LHCN-M2 (cell line): ENCODE data around the gene SEMA6B. TPM values are rescaled to one million over a fixed set of nuclear protein-coding genes. Genes with fewer than 3 reads are reported as not detected.
"Not testable (repeated sequence)": the region's sequence is repeated elsewhere in the genome, so short reads cannot be mapped to it uniquely, and the experiment has no call there.

Source experiments
- DNase-seq: peaks from one replicate; pipeline ENCODE4 v3.0.0-alpha.2; 2012; ENCODE audit warnings: low read depth
- total RNA-seq: library from RNA; depleted of rRNA; stranded (reverse); fragments of >200 nt; gene quantifications from 2 replicates; pipeline ENCODE4 v1.2.3, GENCODE V29; 2014

The SEMA6B gene
- total RNA-seq, 1 experiment from 2014 or later: 30.7 TPM

DNA sequence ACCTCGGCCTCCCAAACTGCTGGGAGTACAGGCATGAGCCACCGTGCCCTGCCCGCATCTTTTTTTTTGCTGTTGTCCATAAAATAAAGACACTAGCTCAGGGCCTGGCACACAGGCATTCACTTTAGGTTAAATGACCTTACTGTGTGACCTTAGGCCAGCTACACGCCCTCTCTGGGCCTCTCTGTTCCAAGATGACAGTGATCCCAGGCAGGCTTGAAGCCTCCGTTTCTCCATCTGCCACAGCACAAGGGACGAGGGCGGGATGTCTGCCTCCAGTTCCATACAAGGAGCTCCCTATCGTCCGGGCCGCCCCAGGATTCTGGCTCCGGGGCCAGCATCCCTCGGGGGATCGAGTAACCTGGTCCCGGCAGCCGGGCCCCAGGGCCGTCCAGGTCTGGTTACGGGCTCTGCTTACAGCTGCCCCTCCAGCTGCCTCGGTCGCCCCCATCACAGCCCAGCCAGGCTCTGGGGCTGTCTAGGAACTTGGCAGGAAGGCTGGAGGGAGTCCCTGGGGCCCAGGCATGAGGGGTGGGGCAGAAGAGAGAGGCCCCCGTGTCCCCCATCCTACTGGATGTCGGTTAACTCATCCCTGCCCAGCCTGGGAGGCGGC, 11.9 kb upstream of the SEMA6B start:
- no peak for DNase-seq

DNA sequence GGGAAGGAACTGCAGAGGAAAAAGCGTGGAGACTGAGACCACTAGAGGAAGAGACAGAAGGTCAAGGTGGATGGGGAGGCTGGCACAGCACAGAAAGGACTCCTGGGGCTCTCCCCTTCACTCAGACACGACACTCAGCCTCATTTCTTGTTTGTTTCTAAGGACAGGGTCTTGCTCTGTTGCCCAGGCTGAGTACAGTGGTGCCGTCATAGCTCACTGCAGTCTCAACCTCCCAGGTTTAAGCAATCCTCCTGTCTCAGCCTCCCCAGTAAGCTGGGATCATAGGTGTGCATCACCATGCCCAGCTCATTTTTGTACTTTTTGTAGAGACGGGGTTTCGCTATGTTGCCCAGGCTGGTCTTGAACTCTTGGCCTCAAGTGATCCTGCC, 11.4 kb upstream of the SEMA6B start:
- no peak for DNase-seq

DNA sequence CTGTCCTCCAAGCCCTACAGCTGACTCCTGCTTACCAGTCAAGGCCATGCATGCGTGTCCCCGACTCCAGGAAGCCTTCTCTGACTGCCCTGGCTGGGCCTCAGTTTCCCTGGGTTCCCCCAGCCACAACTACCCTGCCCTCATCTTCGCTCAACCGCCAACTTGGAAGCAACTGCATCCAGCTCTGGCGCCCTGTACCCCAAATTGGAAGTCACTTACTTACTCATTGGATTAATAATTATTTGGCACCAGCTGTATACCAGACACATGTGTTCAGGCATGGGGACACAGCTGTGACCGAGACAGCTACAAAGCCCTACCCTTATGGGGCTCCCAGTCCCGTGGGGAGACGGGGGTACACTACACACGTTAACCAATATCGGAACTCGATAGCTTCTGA, 10.9 kb upstream of the SEMA6B start:
- no peak for DNase-seq

DNA sequence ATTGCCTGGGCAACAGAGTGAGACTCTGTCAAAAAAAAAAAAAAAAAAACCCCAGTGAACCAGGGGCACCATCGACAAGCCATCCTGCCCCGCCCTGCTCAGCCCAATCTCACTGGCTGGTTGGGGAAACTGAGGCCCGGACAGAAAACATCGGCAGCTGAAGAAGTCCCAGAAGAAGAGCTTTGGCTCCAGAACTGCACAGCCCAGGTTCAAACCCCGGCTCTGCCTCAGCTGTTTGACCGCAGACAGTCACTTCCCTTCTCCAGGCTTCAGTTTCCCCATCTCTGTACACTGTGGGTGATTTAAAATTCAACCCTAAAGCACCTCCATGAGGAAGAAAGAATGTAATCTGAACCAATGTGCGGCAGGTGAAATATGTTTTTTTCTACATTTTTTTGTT, 9.4 kb upstream of the SEMA6B start:
- DNase-seq: no peak

DNA sequence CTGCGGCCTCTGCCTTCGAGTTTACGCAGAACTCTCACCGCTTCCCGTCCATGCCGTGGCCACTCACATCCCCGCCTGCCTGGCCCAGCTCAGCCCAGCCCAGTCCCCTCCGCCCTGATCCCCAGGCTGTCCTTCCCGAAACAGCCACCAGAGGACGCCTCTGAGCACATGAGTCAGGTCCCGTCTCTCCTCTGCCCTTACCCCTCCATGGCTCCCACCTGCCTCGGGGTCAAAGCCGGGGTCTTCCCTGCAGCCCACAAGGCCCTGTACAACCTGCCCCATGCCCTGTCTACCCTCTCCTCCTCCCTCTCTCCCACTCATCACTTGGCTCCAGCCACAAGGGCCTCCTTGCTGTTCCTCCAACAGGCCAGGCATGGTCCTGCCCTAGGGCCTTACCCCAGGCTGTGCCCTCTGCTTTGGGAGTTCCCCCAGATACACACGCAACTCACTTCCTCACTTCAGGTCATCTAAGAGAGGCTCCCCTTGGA, 8.1 kb upstream of the SEMA6B start:
- peak; percentile 40 for DNase-seq

DNA sequence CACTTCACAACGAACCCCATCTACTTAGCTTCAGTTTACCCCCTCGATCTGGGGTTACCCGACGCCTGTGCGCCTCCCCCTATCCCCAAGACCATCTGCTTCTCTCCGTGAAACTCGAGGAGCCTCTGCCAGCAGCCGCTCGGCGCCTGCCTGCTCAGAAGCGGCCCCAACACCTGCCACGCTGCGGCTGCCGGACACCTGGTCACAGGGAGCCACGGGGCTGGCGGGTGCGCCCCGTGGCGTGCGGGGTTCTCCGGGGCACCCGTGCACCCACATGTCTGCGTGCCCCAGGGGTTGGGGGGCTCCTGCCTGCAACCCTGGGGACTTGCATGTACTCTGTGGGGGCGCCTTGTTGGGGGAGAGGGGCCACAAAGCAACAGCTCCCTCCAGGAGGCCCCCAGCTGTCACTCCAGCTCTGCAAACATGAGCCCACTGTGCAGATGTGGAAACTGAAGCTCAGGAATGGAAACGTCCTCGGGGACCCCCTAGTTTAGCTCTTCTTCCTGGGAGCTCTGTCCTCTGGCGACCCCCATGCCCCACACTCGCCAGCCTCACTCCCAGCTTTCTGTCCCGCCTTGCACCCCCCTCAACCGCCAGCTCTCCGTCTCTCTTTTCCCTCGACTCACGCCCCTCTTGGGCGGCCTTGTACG, 7.0 kb upstream of the SEMA6B start:
- DNase-seq: no peak

DNA sequence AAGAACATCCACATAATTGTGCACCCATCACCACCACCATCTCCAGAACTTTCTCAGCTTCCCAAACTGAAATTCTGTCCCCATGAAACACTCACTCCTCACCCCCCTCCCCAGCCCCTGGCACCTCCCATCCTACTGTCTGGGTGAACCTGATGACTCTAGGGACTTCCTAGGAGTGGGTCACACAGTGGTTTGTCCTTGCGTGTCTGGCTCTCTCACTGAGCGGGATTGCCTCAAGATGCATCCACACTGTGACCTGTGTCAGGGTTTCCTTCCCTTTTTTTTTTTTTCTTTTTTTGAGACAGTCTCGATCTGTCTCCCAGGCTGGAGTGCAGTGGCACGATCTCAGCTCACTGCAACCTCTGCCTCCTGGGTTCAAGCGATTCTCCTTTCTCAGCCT, 4.1 kb upstream of the SEMA6B start:
- DNase-seq: not testable (repeated sequence)

DNA sequence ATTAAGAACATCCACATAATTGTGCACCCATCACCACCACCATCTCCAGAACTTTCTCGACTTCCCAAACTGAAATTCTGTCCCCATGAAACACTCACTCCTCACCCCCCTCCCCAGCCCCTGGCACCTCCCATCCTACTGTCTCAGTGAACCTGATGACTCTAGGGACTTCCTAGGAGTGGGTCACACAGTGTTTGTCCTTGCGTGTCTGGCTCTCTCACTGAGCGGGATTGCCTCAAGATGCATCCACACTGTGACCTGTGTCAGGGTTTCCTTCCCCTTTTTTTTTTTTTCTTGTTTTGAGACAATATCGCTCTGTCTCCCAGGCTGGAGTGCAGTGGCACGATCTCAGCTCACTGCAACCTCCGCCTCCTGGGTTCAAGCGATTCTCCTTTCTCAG, 2.6 kb upstream of the SEMA6B start:
- not testable (repeated sequence) for DNase-seq

DNA sequence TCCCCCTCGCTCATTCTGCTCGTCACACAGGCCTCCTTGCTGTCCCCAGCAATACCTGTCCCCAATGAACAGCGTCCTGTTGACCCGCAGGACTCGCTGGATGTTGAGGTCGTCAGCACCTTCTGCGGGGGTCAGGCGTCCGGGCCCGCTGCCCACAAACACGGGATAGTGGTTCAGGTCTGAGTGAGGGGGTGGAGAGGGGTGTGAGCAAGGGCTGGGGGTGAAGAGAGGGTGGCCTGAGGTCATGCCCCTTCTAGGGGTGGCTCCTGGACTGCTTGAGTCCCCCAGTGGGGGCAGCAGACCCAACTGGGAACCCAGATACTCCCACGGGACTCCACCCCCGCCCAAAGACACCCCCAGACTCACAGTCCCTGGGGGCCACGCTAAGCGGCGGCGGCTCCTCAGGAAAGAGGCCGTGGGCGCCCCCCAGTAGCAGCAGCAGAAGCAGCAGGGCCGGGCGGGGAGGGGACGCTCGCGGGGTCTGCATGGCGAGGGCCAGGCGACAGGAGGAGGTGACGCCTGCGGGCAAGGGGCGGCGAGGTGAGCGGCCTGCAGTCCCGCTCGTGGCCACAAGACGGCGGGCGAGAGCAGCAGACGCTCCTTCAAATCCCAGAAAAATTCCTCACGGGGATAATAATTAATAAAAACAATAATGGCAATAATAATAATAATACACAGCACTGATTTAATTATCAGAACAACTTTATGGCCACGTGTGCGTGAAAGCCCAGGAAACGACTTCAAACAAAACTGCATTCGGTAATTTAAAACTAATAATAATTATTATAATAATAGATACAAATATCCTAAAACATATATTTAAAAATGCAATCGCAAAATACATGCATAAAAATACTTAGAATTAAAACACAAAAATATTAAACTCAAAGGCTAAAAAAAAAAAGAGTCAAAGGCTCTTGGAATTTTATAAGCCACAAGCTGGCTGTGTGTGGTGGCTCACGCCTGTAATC, 1.2 kb downstream of the SEMA6B start:
- DNase-seq: no peak

DNA sequence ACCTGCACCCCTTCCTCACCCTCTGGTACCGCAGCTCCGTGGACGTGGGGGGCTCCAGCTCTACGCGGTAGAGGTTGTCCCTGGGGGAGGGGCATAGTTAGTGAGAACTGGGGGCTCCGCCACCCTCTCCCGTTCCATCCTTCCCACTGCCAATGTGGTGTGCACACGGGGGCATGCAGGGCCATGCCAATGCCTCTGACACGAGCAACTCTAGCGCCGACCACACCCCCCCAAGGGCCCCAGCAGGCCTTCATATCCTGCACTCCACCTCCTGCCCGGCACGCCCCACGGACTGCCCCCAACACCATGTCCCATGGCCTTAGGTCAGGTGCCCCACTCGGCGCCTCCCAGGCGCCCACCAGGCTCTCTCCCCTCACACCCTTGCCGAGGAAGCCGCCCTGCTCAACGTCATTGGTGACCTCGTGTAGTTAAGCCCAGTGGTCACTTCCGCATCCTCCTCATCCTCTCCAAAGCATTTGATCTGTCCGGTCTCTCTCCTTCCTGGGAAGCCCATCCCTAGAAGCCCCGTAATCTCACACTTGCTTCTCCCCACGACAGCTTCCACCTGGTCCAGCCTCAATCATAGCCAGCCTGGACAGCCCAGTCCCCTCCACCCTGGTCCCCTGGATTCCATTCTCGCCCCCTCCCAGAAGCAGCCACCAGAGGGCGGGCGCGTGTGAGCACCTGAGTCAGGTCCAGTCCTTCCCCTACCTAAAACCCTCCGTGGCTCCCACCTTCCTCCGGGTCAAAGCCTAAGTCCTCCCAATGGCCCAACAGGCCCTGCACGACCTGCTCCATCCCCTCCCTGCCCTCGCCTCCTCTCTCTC, 2.1 kb downstream of the SEMA6B start:
- no peak for DNase-seq

DNA sequence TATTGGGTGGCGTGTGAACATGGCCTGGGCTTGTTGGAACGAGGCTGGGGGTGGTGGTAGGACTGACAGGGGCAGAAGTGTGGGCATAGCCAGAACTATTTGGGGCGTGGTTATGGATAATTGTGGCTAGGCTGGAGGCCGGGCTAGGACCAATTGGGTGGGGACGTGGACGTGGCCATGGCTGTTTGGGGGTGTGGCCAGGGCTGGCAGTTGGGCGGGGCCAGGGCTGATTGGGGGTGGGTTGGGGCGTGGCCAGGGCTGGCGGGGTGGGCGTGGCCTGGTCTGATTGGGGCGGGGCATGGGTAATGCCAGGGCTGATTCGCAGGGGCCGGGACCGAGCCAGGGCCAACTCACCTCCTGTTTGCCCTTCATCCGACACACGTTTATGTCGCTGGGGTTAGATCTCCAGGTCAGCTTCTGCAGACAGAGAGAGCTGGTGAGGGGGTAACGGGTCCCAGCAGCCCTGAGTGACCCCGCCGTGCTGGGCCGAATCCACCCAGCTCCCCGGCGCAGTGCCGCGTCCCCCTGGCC, 2.8 kb downstream of the SEMA6B start:
- DNase-seq: peak; percentile 23

DNA sequence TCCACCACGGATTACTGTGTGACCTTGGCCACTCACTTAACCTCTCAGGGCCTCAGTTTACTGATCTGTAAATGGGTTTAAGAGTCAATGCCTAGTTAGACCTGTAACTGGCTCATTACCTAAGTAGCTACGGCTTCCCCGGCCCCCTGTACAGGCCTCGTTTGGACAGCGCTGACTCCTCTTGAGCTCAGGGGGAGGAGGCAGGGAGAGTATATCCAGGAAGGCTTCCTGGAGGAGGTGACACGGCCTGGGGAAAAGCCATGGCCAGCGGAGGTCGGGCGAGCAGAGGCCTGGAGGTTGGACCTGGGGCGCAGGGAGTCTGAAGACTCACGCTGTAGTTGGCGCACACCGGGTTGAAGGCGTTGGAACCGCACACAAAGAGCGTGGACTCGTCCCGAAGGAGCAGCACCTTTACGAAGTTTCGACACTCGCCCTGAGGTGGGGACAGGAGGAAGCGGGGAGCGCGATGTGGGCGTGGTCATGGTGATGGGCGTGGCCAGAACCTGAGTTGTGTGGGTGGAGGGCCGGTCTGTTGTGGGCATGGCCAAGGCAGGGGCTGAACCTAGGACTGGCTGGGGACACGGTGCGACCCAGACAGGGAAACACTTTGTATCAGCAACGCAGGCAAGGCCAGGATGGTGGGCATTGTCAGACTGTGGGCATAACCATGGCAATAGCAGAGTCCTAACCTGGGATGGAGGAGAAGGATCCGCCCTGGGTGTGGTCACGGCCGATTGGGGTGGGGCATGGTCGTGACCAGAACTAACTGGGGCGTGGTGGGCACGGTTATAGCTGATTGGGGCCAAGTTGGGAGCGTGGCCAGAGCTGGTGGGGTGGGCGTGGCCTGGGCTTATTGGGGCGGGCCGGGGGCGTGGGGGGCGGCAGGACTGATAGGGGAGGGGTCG, 3.6 kb downstream of the SEMA6B start:
- DNase-seq: no peak

DNA sequence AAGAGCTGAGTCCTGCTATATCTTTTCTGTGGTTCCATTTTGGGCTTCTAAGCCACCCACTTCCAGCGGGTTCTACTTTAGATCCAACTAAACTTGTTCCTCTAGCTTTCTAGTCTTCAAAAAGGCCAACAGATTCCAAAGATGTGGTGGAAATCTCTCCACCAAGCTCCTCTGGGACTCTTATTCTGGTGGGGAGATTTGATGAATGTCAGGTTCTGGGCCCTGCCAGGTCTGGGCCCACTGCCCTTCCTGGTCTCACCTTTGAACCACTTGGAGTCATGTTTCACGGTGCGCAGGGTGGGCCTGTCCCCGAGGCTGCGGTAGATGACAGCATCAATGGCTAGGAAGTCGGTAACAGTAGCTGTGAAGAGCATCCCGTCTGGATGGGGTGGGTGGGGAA, 4.8 kb downstream of the SEMA6B start:
- no peak for DNase-seq

DNA sequence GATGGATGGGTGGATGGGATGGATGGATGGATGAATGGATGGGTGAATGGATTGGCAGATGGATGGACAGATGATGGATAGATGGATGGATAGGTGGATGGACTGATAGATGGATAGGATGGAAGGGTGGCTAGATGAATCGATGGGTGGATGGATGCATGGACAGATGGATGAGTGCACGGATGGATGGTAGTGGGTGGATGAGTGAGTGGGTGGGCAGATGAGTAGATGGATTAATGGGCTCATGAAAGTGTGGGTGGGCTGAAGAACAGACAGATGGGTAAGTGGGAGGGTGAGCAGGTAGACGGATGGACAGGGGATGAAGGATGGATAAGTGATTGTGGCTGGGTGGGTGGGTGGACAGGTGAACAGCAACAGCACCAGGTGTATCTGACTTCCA, 5.7 kb downstream of the SEMA6B start:
- DNase-seq: no peak

DNA sequence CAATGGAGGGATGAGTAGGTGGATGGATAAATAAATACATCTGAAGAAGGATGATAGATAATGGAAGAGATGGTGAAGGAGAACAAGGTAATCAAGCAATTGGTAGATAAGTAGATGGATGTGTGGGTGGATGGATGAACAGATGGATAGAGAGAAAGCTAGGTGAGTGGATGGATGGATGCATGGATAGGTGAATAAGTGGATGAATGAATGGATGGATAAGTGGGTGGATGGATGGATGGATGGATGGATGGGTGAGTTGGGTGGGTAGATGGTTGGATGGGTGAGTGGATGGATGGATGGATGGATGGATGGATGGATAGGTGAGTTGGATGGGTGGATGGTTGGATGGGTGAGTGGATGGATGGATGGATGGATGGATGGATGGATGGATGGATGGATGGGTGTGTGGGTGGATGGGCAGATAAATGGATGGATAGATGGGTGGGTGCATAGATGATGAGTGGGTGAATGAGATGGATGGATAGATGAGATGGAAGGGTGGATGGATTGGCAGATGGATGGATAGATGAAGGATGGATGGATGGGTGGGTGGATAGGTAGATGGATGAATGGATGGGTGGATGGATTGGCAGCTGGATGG, 6.3 kb downstream of the SEMA6B start:
- DNase-seq: no peak

DNA sequence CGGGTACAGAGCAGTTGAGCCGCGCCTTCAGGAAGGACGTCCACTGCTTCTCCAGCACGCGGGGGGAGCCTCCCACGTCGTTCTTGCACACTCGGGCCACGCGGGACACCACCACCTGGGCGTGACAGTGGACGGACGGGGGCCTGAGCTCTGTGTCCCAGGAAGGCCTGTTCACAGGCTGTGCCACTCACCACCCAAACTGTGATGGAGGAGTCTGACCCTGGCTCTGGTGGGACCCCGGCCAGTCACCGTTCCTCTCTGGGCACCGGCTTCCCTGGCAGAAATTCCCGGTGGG, 7.0 kb downstream of the SEMA6B start:
- DNase-seq: no peak

DNA sequence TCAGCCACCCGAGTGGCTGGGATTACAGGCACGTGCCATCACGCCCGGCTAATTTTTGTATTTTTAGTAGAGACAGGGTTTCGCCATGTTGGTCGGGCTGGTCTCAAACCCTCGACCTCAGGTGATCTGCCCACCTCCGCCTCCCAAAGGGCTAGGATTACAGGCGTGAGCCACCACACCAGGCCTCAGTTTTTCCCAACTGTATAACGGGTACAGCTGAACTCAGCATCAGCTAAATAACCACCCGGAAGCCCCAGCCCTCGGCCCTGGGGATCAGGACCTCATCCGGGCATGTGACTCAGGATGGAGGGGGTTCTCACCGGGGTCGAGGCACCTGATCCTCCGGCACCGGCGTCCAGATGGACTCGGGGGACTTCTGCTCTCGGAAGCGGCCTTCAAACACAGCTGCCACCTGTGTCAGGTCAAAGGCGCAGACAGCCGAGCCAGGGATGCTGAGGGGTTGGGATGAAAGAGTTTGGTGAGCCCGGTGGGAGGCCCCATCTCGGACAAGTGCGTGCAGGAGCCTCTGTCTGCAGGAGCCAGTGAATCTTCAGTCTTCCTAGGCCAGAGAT, 8.9 kb downstream of the SEMA6B start:
- no peak for DNase-seq

DNA sequence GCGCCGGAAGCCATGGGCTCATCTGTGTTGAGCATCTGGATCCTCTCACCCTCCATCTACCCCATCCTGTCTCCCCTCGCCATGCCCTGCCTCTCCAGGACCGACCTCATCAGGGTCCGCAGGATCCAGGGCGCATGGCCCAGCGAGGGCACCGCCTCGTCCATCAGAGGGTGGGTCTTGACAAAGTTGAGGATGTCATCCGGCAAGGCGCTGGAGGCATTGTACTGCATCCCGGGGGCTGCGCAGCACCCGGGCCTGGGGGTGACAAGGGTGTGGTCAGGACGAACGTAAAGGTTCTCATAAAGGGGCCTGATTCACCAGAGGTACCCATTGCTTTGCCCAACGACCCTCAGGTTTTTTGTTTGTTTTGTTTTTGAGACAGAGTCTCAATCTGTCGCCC, 9.5 kb downstream of the SEMA6B start:
- DNase-seq: no peak

DNA sequence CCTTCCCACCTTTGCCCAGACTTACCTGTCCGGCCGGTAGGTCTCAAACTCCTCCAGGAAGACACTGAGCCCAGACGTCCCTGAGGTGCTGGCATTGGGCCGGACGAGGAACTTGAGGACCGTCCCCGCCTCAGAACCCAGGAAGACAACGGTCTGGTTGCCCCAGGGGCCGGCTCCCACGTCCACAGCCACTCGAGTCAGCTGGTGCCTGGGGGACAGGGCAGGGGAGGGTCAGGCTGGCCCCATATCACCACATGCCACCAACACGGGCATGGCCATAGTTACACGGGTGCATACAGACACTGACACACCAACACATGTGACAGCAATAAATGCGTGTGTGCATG, 11.3 kb downstream of the SEMA6B start:
- no peak for DNase-seq
